ENCODE data around the gene MLXIP.

DNA sequence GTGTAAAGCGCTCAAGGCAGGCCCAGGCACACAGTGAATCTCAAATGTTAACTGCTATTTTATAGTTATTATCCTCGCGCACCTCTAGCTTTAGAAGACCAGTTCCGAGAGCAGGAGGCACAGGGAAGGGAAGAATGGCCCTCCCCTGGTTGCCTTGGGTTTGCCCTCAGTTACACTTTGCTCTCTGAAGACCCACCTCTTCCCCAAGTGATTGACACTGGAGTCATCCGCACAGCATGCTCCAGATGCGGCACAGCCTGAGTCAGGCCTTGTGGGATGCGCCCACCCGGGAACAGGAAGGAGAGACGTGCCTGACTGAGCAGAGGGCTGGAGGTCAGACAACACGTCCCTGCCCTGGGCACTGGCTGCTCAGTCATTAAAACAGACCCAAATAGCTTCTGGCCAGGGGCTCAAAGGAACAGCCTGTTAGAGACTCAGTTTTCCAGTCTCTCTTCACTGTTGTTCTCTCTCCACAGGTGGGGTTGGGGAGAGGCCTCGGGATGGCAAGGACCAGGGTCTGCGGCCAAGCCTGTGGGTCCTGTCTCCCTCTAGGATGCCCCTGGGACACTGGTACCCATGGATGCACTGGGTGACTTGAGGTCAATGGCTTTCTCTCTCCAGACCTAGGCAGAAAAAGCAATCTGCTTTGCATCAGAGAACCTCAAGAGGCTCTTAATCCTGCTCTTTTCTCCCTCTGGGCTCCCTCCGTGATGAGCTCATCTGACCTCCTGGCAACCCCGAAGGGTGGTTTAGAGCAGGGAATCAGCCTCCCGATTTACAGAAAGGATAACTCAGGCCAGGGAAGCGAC, 13.6 kb upstream of the MLXIP start:
- no peak for TF ChIP-seq POLR2A (IDR thresholded peaks at IDR 0.05)
- TF ChIP-seq, protein P1, sequence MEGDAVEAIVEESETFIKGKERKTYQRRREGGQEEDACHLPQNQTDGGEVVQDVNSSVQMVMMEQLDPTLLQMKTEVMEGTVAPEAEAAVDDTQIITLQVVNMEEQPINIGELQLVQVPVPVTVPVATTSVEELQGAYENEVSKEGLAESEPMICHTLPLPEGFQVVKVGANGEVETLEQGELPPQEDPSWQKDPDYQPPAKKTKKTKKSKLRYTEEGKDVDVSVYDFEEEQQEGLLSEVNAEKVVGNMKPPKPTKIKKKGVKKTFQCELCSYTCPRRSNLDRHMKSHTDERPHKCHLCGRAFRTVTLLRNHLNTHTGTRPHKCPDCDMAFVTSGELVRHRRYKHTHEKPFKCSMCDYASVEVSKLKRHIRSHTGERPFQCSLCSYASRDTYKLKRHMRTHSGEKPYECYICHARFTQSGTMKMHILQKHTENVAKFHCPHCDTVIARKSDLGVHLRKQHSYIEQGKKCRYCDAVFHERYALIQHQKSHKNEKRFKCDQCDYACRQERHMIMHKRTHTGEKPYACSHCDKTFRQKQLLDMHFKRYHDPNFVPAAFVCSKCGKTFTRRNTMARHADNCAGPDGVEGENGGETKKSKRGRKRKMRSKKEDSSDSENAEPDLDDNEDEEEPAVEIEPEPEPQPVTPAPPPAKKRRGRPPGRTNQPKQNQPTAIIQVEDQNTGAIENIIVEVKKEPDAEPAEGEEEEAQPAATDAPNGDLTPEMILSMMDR (IDR thresholded peaks at IDR 0.05) = no peak

Data from right lobe of liver (tissue), 4 donors.